CD14-positive monocyte (primary cell): ENCODE data around the gene HMGXB4. TPM values are rescaled to one million over a fixed set of nuclear protein-coding genes. Genes with fewer than 3 reads are reported as not detected.

Experiments used
- DNase-seq, 3 donors: peaks; one replicate each; pipeline ENCODE4 v3.0.0-alpha.2; 2011 to 2022
- H2AFZ ChIP-seq: 2 replicates; pipeline ENCODE4 v1.6.0; 2012; ENCODE audit warnings: mild to moderate bottlenecking, low read depth, low read length, inconsistent platforms; ENCODE audit not compliant: insufficient read depth, poor library complexity, severe bottlenecking
- H3K27ac ChIP-seq, 2 donors: 1 replicate in 1 of 2; 2 replicates in 1 of 2; pipeline ENCODE4 v1.5.1; 2012 to 2013; ENCODE audit warnings: low read length in 2 of 2, control low read depth in 1 of 2, inconsistent platforms in 1 of 2, low read depth in 1 of 2, mild to moderate bottlenecking in 1 of 2
- H3K27me3 ChIP-seq, 2 donors: one replicate each; pipeline versions ENCODE4 v1.6.0 to v1.6.1; 2011 to 2013; ENCODE audit warnings: low read length in 2 of 2; ENCODE audit not compliant: control insufficient read depth in 2 of 2, insufficient read depth in 2 of 2
- H3K36me3 ChIP-seq, 2 donors: replicated peaks in 1 of 2; 1 replicate in 1 of 2; 2 replicates in 1 of 2; pipeline versions ENCODE4 v1.5.1 to v1.6.1; 2012 to 2013; ENCODE audit warnings: low read length in 2 of 2, control low read depth in 1 of 2, inconsistent platforms in 1 of 2, mild to moderate bottlenecking in 1 of 2; ENCODE audit not compliant: insufficient read depth in 2 of 2, control insufficient read depth in 1 of 2
- H3K4me1 ChIP-seq, 2 donors: 1 replicate in 1 of 2; 2 replicates in 1 of 2; pipeline versions ENCODE4 v1.5.1 to v1.6.1; 2012 to 2013; ENCODE audit warnings: low read length in 2 of 2, control low read depth in 1 of 2, inconsistent platforms in 1 of 2, mild to moderate bottlenecking in 1 of 2, moderate library complexity in 1 of 2; ENCODE audit not compliant: insufficient read depth in 2 of 2, control insufficient read depth in 1 of 2
- H3K4me2 ChIP-seq: replicated peaks from 2 replicates; pipeline ENCODE3; 2012; ENCODE audit warnings: low read length, moderate library complexity, mild to moderate bottlenecking; ENCODE audit not compliant: poor library complexity, severe bottlenecking; ENCODE audit errors: extremely low read depth
- H3K4me3 ChIP-seq, 3 experiments: fragments of 200-600 bp in 1 of 3; sonication (generic) in 1 of 3; replicated peaks in 1 of 3; 1 replicate in 2 of 3; 2 replicates in 1 of 3; pipeline ENCODE4 v1.5.1; 2011 to 2013; ENCODE audit warnings: low read length in 3 of 3, mild to moderate bottlenecking in 3 of 3, control low read depth in 2 of 3, low read depth in 2 of 3, inconsistent platforms in 1 of 3, moderate library complexity in 1 of 3
- H3K79me2 ChIP-seq: 2 replicates; pipeline ENCODE4 v1.6.0; 2012; ENCODE audit warnings: mild to moderate bottlenecking, control low read depth, inconsistent platforms, low read length, moderate library complexity; ENCODE audit not compliant: insufficient read depth
- H3K9ac ChIP-seq: 2 replicates; pipeline ENCODE4 v1.6.0; 2017; ENCODE audit warnings: low read length, mild to moderate bottlenecking; ENCODE audit not compliant: insufficient read depth, poor library complexity, severe bottlenecking
- H3K9me3 ChIP-seq, 2 donors: replicated peaks in 1 of 2; 1 replicate in 1 of 2; 2 replicates in 1 of 2; pipeline versions ENCODE4 v1.5.1 to v1.6.1; 2012 to 2013; ENCODE audit warnings: low read length in 2 of 2, control low read depth in 1 of 2; ENCODE audit not compliant: control insufficient read depth in 1 of 2, insufficient read depth in 1 of 2
- H4K20me1 ChIP-seq: 2 replicates; pipeline ENCODE4 v1.6.0; 2012; ENCODE audit warnings: mild to moderate bottlenecking, low read length, control low read depth, moderate library complexity; ENCODE audit not compliant: insufficient read depth
- H3K27ac Mint-ChIP-seq, 7 donors: one replicate each; pipeline ENCODE4 v1.8.0; 2020; ENCODE audit warnings: mild to moderate bottlenecking in 7 of 7, mixed read lengths in 7 of 7, moderate library complexity in 6 of 7, inconsistent platforms in 2 of 7
- H3K27me3 Mint-ChIP-seq, 3 donors: one replicate each; pipeline ENCODE4 v1.8.0; 2021 to 2022; ENCODE audit warnings: low read depth in 3 of 3, mild to moderate bottlenecking in 3 of 3, mixed read lengths in 3 of 3, moderate library complexity in 3 of 3, inconsistent platforms in 1 of 3
- H3K36me3 Mint-ChIP-seq, 2 donors: one replicate each; pipeline ENCODE4 v1.8.0; 2020; ENCODE audit warnings: mixed read lengths in 2 of 2, inconsistent platforms in 1 of 2, mild to moderate bottlenecking in 1 of 2
- H3K4me1 Mint-ChIP-seq: one replicate; pipeline ENCODE4 v1.8.0; 2020; ENCODE audit warnings: mild to moderate bottlenecking, mixed read lengths
- H3K4me3 Mint-ChIP-seq, 2 donors: one replicate each; pipeline ENCODE4 v1.8.0; 2020; ENCODE audit warnings: mild to moderate bottlenecking in 2 of 2, mixed read lengths in 2 of 2, moderate library complexity in 1 of 2
- H3K9me3 Mint-ChIP-seq, 7 donors: one replicate each; pipeline ENCODE4 v1.8.0; 2020 to 2022; ENCODE audit warnings: mixed read lengths in 7 of 7, mild to moderate bottlenecking in 6 of 7, moderate library complexity in 6 of 7, inconsistent platforms in 2 of 7
- WGBS: methylation state at CpG from one replicate; pipeline ENCODE4 v1.1.5; 2013; ENCODE audit warnings: missing lambda C conversion rate; ENCODE audit not compliant: insufficient coverage; 5-methylcytosine and 5-hydroxymethylcytosine counted together
- intact Hi-C, 2 donors: fragments of 100-400 bp; cut with micrococcal nuclease; formaldehyde crosslinking; loops; one replicate each; pipeline versions ENCODE4 v1.15.0 to v1.15.1; 2023
- polyA plus RNA-seq, 3 donors: library from polyadenylated mRNA; depleted of rRNA in 1 of 3; unstranded in 2 of 3; stranded (reverse) in 1 of 3; fragments of 300-500 nt in 2 of 3; fragments of >200 nt in 1 of 3; fragmentation: Illumina TruSeq in 2 of 3; gene quantifications; 1 replicate in 2 of 3; 2 replicates in 1 of 3; pipeline ENCODE4 v1.2.3, GENCODE V29; 2012 to 2021
- TF ChIP-seq, protein P1 (sequence below): fragments of 200-600 bp; IDR thresholded peaks from one replicate; pipeline ENCODE4 v1.8.0; 2022; ENCODE audit warnings: antibody characterized with exemption, mild to moderate bottlenecking

The HMGXB4 gene
- polyA plus RNA-seq, 3 donors, result 6.3 to 11.4 (median 8.1) TPM

DNA sequence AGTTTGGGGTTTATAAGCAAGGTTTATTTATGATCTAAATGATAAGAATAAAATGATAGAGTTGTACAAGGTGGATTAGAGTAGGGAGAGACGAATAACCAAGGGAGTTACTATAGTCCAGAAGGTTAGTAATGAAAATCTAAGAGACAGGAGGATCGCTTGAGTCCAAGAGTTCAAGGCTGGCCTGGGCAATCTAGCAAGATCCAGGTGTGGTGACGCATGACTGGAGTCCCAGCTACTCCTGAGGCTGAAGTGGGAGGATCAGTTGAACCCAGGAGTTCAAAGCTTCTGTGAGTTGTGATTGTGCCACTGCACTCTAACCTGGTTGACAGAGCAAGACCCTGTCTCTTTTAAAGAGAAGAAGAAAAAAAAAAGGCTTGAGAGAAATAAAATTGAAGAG is 12.3 kb downstream of the HMGXB4 start:
- H3K4me1 Mint-ChIP-seq, result no peaks in the 10 kb centered on the region
- Histone ChIP-seq H3K4me1 (no peaks in the 10 kb centered on the region), H3K9me3 (no peaks in the 10 kb centered on the region), H3K4me3 (no peak overlapping the region), H3K36me3 (peaks cover 73 to 100% of the 10 kb centered on the region in 2 donors), H3K27ac (no peak overlapping the region), H3K9ac (no peak overlapping the region), H4K20me1 (no peaks in the 10 kb centered on the region), H2AFZ (no peak overlapping the region), H3K4me2 (no peak overlapping the region), H3K27me3 (no peaks in the 10 kb centered on the region), H3K79me2 (peaks cover 25% of the 10 kb centered on the region)
- TF ChIP-seq, protein P1, sequence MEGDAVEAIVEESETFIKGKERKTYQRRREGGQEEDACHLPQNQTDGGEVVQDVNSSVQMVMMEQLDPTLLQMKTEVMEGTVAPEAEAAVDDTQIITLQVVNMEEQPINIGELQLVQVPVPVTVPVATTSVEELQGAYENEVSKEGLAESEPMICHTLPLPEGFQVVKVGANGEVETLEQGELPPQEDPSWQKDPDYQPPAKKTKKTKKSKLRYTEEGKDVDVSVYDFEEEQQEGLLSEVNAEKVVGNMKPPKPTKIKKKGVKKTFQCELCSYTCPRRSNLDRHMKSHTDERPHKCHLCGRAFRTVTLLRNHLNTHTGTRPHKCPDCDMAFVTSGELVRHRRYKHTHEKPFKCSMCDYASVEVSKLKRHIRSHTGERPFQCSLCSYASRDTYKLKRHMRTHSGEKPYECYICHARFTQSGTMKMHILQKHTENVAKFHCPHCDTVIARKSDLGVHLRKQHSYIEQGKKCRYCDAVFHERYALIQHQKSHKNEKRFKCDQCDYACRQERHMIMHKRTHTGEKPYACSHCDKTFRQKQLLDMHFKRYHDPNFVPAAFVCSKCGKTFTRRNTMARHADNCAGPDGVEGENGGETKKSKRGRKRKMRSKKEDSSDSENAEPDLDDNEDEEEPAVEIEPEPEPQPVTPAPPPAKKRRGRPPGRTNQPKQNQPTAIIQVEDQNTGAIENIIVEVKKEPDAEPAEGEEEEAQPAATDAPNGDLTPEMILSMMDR, result no peak
- no peak overlapping the region for H3K4me3 Mint-ChIP-seq
- DNase-seq, result no peak
- H3K9me3 Mint-ChIP-seq, result no peaks in the 10 kb centered on the region
- H3K27ac Mint-ChIP-seq, result peak overlapping the region in 2 of 7 donors; percentile 7 to 82
- intact Hi-C loops, result no loop called here
- WGBS, result 92% methylated on average over 3 of the region's 3 CpGs
- H3K36me3 Mint-ChIP-seq, result peaks cover 77 to 88% of the 10 kb centered on the region in 2 donors
- peaks cover 0 to 2% (median 0%) of the 10 kb centered on the region in 3 donors for H3K27me3 Mint-ChIP-seq

DNA sequence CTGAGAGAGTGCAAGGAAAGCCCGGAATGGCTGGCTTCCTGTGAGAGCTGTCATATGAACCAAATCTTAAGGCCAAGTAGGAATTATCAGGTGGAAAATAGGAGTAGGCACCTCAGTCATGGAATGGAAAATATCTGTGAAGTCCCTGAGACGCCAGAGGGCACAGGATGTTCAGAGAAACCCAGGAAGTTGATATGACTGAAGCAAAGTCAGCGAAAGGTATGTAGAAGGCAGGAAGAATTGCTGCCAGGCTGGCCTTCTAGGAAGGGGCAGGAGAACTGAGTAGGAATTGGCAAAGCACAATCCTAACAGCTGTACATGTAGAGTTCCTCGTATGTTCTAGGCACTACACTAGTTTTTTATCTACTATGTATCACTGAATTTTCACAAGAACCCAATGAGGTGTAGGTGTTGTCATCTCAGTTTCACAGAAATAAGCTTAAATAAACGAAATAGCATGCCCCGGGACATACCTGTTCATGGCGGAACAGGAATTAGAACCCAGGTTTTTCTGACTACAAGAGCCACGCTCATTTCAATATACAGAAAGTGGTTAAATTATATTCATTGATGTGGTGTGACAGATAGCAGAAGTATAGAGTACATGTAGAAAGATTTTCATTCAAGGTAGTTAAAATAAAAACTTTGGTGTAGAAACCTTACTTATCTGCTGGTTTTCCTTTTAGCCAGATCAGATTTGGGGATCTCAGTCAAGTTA is 17.0 kb downstream of the HMGXB4 start:
- WGBS, result 94% methylated on average over 3 of the region's 8 CpGs
- Histone ChIP-seq H3K36me3 (peaks cover 40 to 90% of the 10 kb centered on the region in 2 donors), H3K9me3 (no peaks in the 10 kb centered on the region), H3K27ac (peak overlapping the region in 1 of 2 donors; percentile 21), H3K4me3 (no peak overlapping the region), H3K4me1 (no peaks in the 10 kb centered on the region), H4K20me1 (no peaks in the 10 kb centered on the region), H2AFZ (no peak overlapping the region), H3K79me2 (peaks cover 27% of the 10 kb centered on the region), H3K4me2 (no peak overlapping the region), H3K27me3 (no peaks in the 10 kb centered on the region), H3K9ac (no peak overlapping the region)
- H3K36me3 Mint-ChIP-seq, result peaks cover 62 to 83% of the 10 kb centered on the region in 2 donors
- intact Hi-C loops, result no loop called here
- no peaks in the 10 kb centered on the region for H3K4me1 Mint-ChIP-seq
- DNase-seq, result no peak
- H3K27ac Mint-ChIP-seq, result peak overlapping the region in 3 of 7 donors; percentile 12 to 52 (median 28)
- no peaks in the 10 kb centered on the region for H3K9me3 Mint-ChIP-seq
- TF ChIP-seq, protein P1, result no peak
- H3K4me3 Mint-ChIP-seq, result no peak overlapping the region
- H3K27me3 Mint-ChIP-seq, result peaks cover 0 to 2% (median 0%) of the 10 kb centered on the region in 3 donors
